Activated T-helper 17 cell treated with anti-CD3 and anti-CD28 coated beads, Interleukin-2, amount 50 U/mL, for 72 hours (primary cell): ENCODE data around the gene GPR65. TPM values are rescaled to one million over a fixed set of nuclear protein-coding genes. Genes with fewer than 3 reads are reported as not detected.
"Not testable (repeated sequence)": the region's sequence is repeated elsewhere in the genome, so short reads cannot be mapped to it uniquely, and the experiment has no call there.

Experiments used
- ATAC-seq: fragments of 150-1000 bp; cut with Tn5 transposase; replicated peaks from 2 replicates; pipeline ENCODE4 v1.10.0; 2021; ENCODE audit warnings: mild to moderate bottlenecking, moderate library complexity
- H3K27ac Mint-ChIP-seq: one replicate; pipeline ENCODE4 v1.8.0; 2022; ENCODE audit warnings: mixed read lengths
- H3K27me3 Mint-ChIP-seq: one replicate; pipeline ENCODE4 v1.8.0; 2022; ENCODE audit warnings: mixed read lengths
- H3K36me3 Mint-ChIP-seq: one replicate; pipeline ENCODE4 v1.8.0; 2022; ENCODE audit warnings: low read depth, mild to moderate bottlenecking, mixed read lengths
- H3K4me1 Mint-ChIP-seq: one replicate; pipeline ENCODE4 v1.8.0; 2022; ENCODE audit warnings: mixed read lengths
- H3K4me3 Mint-ChIP-seq: one replicate; pipeline ENCODE4 v1.8.0; 2022; ENCODE audit warnings: mild to moderate bottlenecking, mixed read lengths
- H3K9me3 Mint-ChIP-seq: one replicate; pipeline ENCODE4 v1.8.0; 2022; ENCODE audit warnings: mixed read lengths
- total RNA-seq, 2 donors: library from RNA; stranded (reverse); gene quantifications; one replicate each; pipeline ENCODE4 v1.2.3, GENCODE V29; 2022

GPR65 gene
- total RNA-seq, 2 donors from 2014 or later: 15.0 to 33.9 TPM

GRCh38 chr14:88013750-88014349 is 8.9 kb downstream of the GPR65 start:
- ATAC-seq: peak; percentile 55
- peak overlapping the region; percentile 89 for H3K4me3 Mint-ChIP-seq
- H3K36me3 Mint-ChIP-seq: peaks cover 88% of the 10 kb centered on the region
- no peaks in the 10 kb centered on the region for H3K27me3 Mint-ChIP-seq
- peak overlapping the region; percentile 71 for H3K27ac Mint-ChIP-seq
- H3K9me3 Mint-ChIP-seq: no peaks in the 10 kb centered on the region
- H3K4me1 Mint-ChIP-seq: peaks cover 64% of the 10 kb centered on the region

GRCh38 chr14:88016768-88017167 is 11.8 kb downstream of the GPR65 start:
- ATAC-seq: no peak
- H3K36me3 Mint-ChIP-seq: peaks cover 58% of the 10 kb centered on the region
- peak overlapping the region; percentile 79 for H3K27ac Mint-ChIP-seq
- peak overlapping the region; percentile 43 for H3K4me3 Mint-ChIP-seq
- H3K4me1 Mint-ChIP-seq: peaks cover 53% of the 10 kb centered on the region
- no peaks in the 10 kb centered on the region for H3K27me3 Mint-ChIP-seq
- H3K9me3 Mint-ChIP-seq: peaks cover 6% of the 10 kb centered on the region

- Mint-ChIP-seq H3K27ac (peak overlapping the region; percentile 79), H3K36me3 (peaks cover 51% of the 10 kb centered on the region), H3K9me3 (peaks cover 6% of the 10 kb centered on the region), H3K4me1 (peaks cover 45% of the 10 kb centered on the region), H3K27me3 (no peaks in the 10 kb centered on the region), H3K4me3 (peak overlapping the region; percentile 43)
- ATAC-seq: peak; percentile 70
These were observed 12.6 kb downstream of the GPR65 start for GRCh38 chr14:88017535-88017934.

- H3K4me3 Mint-ChIP-seq: peak overlapping the region; percentile 61
- H3K27ac Mint-ChIP-seq: peak overlapping the region; percentile 90
- peaks cover under 1% of the 10 kb centered on the region for H3K36me3 Mint-ChIP-seq
- H3K9me3 Mint-ChIP-seq: peaks cover 9% of the 10 kb centered on the region
- ATAC-seq: peak; percentile 50
- H3K27me3 Mint-ChIP-seq: no peaks in the 10 kb centered on the region
- peaks cover 47% of the 10 kb centered on the region for H3K4me1 Mint-ChIP-seq
These were observed 18.8 kb downstream of the GPR65 start for GRCh38 chr14:88023658-88024187.

DNA sequence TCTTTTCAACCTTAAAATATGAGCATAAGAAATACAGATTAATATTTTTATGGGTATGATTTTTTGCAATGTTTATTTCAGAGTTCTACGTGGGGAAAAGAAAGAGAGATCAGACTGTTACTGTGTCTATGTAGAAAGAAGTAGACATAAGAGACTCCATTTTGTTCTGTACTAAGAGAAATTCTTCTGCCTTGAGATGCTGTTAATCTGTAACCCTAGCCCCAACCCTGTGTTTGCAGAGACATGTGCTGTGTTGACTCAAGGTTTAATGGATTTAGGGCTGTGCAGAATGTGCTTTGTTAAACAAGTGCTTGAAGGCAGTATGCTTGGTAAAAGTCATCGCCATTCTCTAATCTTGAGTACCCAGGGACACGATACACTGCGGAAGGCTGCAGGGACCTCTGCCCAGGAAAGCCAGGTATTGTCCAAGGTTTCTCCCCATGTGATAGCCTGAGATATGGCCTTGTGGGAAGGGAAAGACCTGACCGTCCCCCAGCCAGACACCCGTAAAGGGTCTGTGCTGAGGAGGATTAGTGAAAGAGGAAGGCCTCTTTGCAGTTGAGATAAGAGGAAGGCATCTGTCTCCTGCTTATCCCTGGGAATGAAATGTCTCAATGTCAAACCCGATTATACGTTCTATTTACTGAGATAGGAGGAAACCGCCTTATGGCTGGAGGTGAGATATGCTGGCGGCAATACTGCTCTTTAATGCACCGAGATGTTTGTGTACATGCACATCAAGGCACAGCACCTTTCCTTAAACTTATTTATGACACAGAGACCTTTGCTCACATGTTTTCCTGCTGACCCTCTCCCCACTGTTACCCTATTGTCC is 19.5 kb downstream of the GPR65 start:
- peak overlapping the region; percentile 61 for H3K4me3 Mint-ChIP-seq
- not testable (repeated sequence) for ATAC-seq, H3K36me3 Mint-ChIP-seq, H3K27me3 Mint-ChIP-seq, H3K9me3 Mint-ChIP-seq
- peak overlapping the region; percentile 90 for H3K27ac Mint-ChIP-seq
- H3K4me1 Mint-ChIP-seq: peaks cover 53% of the 10 kb centered on the region

GRCh38 chr14:88025313-88025712 is 20.4 kb downstream of the GPR65 start:
- Mint-ChIP-seq H3K4me1 (peaks cover 54% of the 10 kb centered on the region), H3K27me3 (no peaks in the 10 kb centered on the region), H3K36me3 (no peaks in the 10 kb centered on the region), H3K4me3 (peak overlapping the region; percentile 30), H3K27ac (peak overlapping the region; percentile 60), H3K9me3 (peaks cover 9% of the 10 kb centered on the region)
- no peak for ATAC-seq

DNA sequence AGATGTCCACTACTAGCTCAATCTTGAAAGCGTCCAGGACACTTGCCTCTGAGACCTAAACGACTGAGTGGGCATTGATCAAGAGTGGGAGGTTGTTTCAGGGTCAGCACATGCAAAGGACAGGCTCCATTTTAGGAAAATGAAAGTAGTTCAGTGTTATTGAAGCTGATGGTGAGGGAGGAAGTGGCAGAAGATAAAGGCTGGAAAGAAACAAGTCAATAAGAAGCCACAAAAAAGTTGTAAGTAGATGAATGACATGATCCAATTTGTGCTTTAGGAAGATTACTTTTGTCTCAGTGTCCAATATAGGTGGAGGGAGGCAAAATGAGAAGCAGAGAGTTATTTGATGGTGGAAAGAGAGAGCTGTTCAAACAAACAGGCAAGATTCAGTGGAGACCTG is 22.0 kb downstream of the GPR65 start:
- no peaks in the 10 kb centered on the region for H3K27me3 Mint-ChIP-seq
- ATAC-seq: no peak
- peaks cover 3% of the 10 kb centered on the region for H3K9me3 Mint-ChIP-seq
- peak overlapping the region; percentile 76 for H3K27ac Mint-ChIP-seq
- H3K36me3 Mint-ChIP-seq: no peaks in the 10 kb centered on the region
- peak overlapping the region; percentile 71 for H3K4me3 Mint-ChIP-seq
- peaks cover 49% of the 10 kb centered on the region for H3K4me1 Mint-ChIP-seq

DNA sequence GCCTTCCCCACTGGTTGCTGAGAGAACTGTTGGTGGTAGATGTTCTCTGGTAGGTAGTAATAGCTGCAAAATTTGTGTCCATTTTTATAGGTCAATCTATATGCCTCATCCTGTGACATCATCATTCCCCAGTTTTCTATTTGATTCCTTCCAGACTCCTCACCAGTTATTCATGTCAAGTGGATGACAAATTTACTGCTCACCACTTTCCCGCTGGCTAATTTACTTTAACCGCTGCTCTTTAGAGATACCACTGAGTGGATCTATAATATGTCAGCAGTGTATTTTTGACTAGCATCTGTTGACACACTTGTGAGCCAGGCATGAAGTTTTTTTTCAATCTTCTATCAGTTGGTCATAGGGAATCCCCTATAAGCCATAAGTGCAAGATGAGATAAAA is 24.6 kb downstream of the GPR65 start:
- ATAC-seq: peak; percentile 94
- Mint-ChIP-seq H3K4me1 (peaks cover 38% of the 10 kb centered on the region), H3K27ac (peak overlapping the region; percentile 81), H3K9me3 (no peaks in the 10 kb centered on the region), H3K36me3 (no peaks in the 10 kb centered on the region), H3K4me3 (peak overlapping the region; percentile 71), H3K27me3 (no peaks in the 10 kb centered on the region)

DNA sequence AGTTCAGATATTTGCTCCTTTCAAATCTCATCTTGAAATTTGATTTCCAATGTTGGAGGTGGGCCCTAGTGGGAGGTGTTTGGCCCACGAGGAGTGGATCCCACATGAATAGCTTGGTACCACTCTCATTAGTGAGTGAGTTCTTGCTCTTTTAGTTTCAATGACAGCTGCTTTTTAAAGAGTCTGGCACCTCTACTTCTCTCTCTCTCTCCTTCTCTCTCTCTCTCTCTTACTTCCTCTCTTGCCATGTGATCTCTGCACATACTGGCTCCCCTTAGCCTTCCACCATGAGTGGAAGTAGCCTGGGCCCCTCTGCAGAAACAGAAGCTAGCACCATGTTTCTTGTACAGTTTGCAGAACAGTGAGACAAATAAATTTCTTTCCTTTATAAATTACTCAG is 25.1 kb downstream of the GPR65 start:
- peak overlapping the region; percentile 81 for H3K27ac Mint-ChIP-seq
- no peaks in the 10 kb centered on the region for H3K36me3 Mint-ChIP-seq
- no peaks in the 10 kb centered on the region for H3K27me3 Mint-ChIP-seq
- H3K4me1 Mint-ChIP-seq: peaks cover 37% of the 10 kb centered on the region
- no peaks in the 10 kb centered on the region for H3K9me3 Mint-ChIP-seq
- peak overlapping the region; percentile 71 for H3K4me3 Mint-ChIP-seq
- ATAC-seq: peak; percentile 2

- Mint-ChIP-seq H3K4me1 (peaks cover 36% of the 10 kb centered on the region), H3K9me3 (no peaks in the 10 kb centered on the region), H3K27me3 (no peaks in the 10 kb centered on the region), H3K36me3 (no peaks in the 10 kb centered on the region), H3K27ac (peak overlapping the region; percentile 81), H3K4me3 (peak overlapping the region; percentile 71)
- ATAC-seq: no peak
These were observed 26.0 kb downstream of the GPR65 start for GRCh38 chr14:88030892-88031291.

DNA sequence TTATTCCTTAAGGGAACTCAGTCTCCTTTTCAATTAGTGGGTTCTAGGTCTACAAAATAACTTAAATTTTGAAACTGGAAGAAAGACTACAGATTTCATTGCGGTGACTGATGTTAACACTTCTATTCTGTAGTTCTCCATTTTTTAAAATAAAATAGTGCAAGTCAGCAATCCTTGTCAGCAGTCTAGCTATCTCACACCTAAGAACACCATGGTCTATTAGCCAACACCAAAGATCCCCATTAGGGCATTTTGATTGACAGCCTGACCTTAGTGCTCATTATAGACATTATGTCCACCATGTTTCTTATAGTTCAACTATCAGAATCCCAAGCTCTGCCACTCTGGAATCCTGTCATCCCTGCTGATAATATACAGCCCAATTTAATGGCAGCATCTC is 27.4 kb downstream of the GPR65 start:
- peaks cover 3% of the 10 kb centered on the region for H3K9me3 Mint-ChIP-seq
- ATAC-seq: no peak
- no peak overlapping the region for H3K27ac Mint-ChIP-seq
- H3K36me3 Mint-ChIP-seq: no peaks in the 10 kb centered on the region
- H3K27me3 Mint-ChIP-seq: no peaks in the 10 kb centered on the region
- H3K4me3 Mint-ChIP-seq: no peak overlapping the region
- H3K4me1 Mint-ChIP-seq: peaks cover 32% of the 10 kb centered on the region

- Mint-ChIP-seq H3K27ac (no peak overlapping the region), H3K4me3 (no peak overlapping the region), H3K4me1 (peaks cover 34% of the 10 kb centered on the region), H3K27me3 (no peaks in the 10 kb centered on the region), H3K36me3 (no peaks in the 10 kb centered on the region), H3K9me3 (peaks cover 9% of the 10 kb centered on the region)
- no peak for ATAC-seq
These were observed 29.1 kb downstream of the GPR65 start for GRCh38 chr14:88034076-88034475.

GRCh38 chr14:88036422-88036821 is 31.5 kb downstream of the GPR65 start:
- ATAC-seq: no peak

DNA sequence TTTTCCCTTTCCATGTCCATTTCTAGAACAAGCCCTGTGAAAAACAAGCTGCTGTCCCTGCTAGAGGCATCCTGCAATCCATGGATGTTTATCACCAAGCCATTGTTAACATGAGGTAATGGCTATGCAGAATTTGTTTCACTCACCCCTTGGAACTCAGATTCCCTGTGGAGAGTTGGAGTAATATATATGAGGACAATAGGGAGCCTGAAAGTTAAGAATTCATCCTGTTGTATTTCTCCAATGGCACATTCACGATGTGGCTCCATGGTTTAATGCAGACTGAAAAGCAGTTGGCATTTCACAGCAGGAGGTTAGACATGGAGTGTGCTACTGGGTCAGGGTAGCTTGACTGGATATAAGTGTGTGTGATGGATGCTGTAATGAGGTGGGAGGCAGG is 32.4 kb downstream of the GPR65 start:
- no peak overlapping the region for H3K4me3 Mint-ChIP-seq
- peaks cover 9% of the 10 kb centered on the region for H3K9me3 Mint-ChIP-seq
- peak overlapping the region; percentile 37 for H3K27ac Mint-ChIP-seq
- no peaks in the 10 kb centered on the region for H3K36me3 Mint-ChIP-seq
- H3K27me3 Mint-ChIP-seq: no peaks in the 10 kb centered on the region
- peak; percentile 30 for ATAC-seq
- peaks cover 21% of the 10 kb centered on the region for H3K4me1 Mint-ChIP-seq

More at GRCh38 chr14:88036422-88036821, 31.5 kb downstream of the GPR65 start:
- peaks cover 9% of the 10 kb centered on the region for H3K9me3 Mint-ChIP-seq
- H3K4me1 Mint-ChIP-seq: peaks cover 21% of the 10 kb centered on the region
- H3K36me3 Mint-ChIP-seq: no peaks in the 10 kb centered on the region
- H3K27ac Mint-ChIP-seq: no peak overlapping the region
- no peaks in the 10 kb centered on the region for H3K27me3 Mint-ChIP-seq
- no peak overlapping the region for H3K4me3 Mint-ChIP-seq

GRCh38 chr14:88039197-88039596 is 34.3 kb downstream of the GPR65 start:
- Mint-ChIP-seq H3K27me3 (no peaks in the 10 kb centered on the region), H3K4me3 (no peak overlapping the region), H3K4me1 (peaks cover 23% of the 10 kb centered on the region), H3K27ac (no peak overlapping the region), H3K36me3 (no peaks in the 10 kb centered on the region), H3K9me3 (peaks cover 9% of the 10 kb centered on the region)
- ATAC-seq: peak; percentile 88
